Stimulated activated CD8-positive, alpha-beta memory T cell treated with anti-CD3 and anti-CD28 coated beads, Interleukin-4, amount 100 ng/mL, for 4 hours (primary cell): Measurements from ENCODE around the gene ABI2.
"Not testable (repeated sequence)": the region's sequence is repeated elsewhere in the genome, so short reads cannot be mapped to it uniquely, and the experiment has no call there.

Experiments
- DNase-seq, 2 donors: peaks; one replicate each; pipeline ENCODE4 v3.0.0-alpha.2; 2020; ENCODE audit warnings: low read depth in 2 of 2, low spot score in 1 of 2

ABI2 gene

GRCh38 chr2:203427061-203427460, 98.9 kb downstream of the ABI2 start:
- no peak for DNase-seq

GRCh38 chr2:203429643-203430042, 101.4 kb downstream of the ABI2 start:
- DNase-seq = not testable (repeated sequence)

- DNase-seq = no peak
These were observed 103.4 kb downstream of the ABI2 start for GRCh38 chr2:203431391-203432185.

- no peak for DNase-seq
These were observed 104.6 kb downstream of the ABI2 start for GRCh38 chr2:203432811-203433210.

- DNase-seq = no peak
These were observed 108.3 kb downstream of the ABI2 start for GRCh38 chr2:203436496-203436895.

- DNase-seq = no peak
These were observed 109.3 kb downstream of the ABI2 start for GRCh38 chr2:203437511-203437910.

GRCh38 chr2:203438528-203438927, 110.3 kb downstream of the ABI2 start:
- DNase-seq = no peak

- no peak for DNase-seq
These were observed 112.5 kb downstream of the ABI2 start for GRCh38 chr2:203440671-203441070.

GRCh38 chr2:203441463-203441862, 113.3 kb downstream of the ABI2 start:
- DNase-seq = no peak

- DNase-seq = no peak
These were observed 114.3 kb downstream of the ABI2 start for GRCh38 chr2:203442463-203442862.

- DNase-seq = no peak
These were observed 116.5 kb downstream of the ABI2 start for GRCh38 chr2:203444738-203445137.

GRCh38 chr2:203446071-203446481, 117.9 kb downstream of the ABI2 start:
- DNase-seq = no peak

- no peak for DNase-seq
These were observed 118.6 kb downstream of the ABI2 start for GRCh38 chr2:203446780-203447179.

- DNase-seq = no peak
These were observed 122.4 kb downstream of the ABI2 start for GRCh38 chr2:203450561-203450960.

GRCh38 chr2:203451011-203451410, 122.8 kb downstream of the ABI2 start:
- DNase-seq = no peak

- DNase-seq = no peak
These were observed 123.5 kb downstream of the ABI2 start for GRCh38 chr2:203451689-203452088.

GRCh38 chr2:203453858-203454451, 125.8 kb downstream of the ABI2 start:
- no peak for DNase-seq

GRCh38 chr2:203455209-203455608, 127.0 kb downstream of the ABI2 start:
- no peak for DNase-seq

- DNase-seq = no peak
These were observed 133.6 kb downstream of the ABI2 start for GRCh38 chr2:203461746-203462145.

GRCh38 chr2:203462308-203462707, 134.1 kb downstream of the ABI2 start:
- DNase-seq = no peak

- DNase-seq = no peak
These were observed 135.1 kb downstream of the ABI2 start for GRCh38 chr2:203463266-203463678.

GRCh38 chr2:203469546-203469945, 141.4 kb downstream of the ABI2 start:
- no peak for DNase-seq

GRCh38 chr2:203470371-203470770, 142.2 kb downstream of the ABI2 start:
- DNase-seq = no peak
